Measurements from ENCODE around the gene OXLD1. TPM values are rescaled to one million over a fixed set of nuclear protein-coding genes. Genes with fewer than 3 reads are reported as not detected.

The OXLD1 gene
- total RNA-seq, 1 experiment from 2014 or later: 75.9 TPM

DNA sequence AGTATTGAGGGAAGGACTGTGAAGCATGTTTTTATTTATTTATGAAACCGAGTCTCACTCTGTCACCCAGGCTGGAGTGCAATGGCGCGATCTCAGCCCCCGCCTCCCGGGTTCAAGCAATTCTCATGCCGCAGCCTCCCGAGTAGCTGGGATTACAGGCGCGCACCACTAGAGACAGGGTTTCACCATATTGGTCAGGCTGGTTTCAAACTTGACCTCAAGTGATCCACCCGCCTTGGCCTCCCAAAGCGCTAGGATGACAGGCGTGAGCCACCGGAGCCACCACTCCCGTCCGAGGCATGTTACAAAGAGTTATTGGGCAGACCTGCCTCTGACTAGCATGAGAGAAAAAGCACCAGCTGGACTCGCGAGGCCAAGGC, 39.8 kb upstream of the OXLD1 start:
- BruUV-seq (replicated peaks): no TSS peak
- intact Hi-C loops (cut with micrococcal nuclease): no loop called here
- Histone ChIP-seq H3K36me3 (ENCODE audit: control insufficient read depth in 1 of 2, insufficient read depth in 2 of 2, low read length in 2 of 2) (peaks cover 19 to 49% of the 10 kb centered on the region in 2 experiments; a peak in 3 of 4 replicates), H3K9ac (ENCODE audit: low read length) (no peak overlapping the region), H3K4me1 (ENCODE audit: control insufficient read depth in 1 of 2, insufficient read depth in 2 of 2, low read length in 2 of 2) (peaks cover 27 to 42% of the 10 kb centered on the region in 2 experiments), H3K9me2 (ENCODE audit: insufficient read depth) (no peaks in the 10 kb centered on the region), H3K4me3 (replicated peaks in 1 of 2; ENCODE audit: low read depth in 1 of 2, low read length in 2 of 2) (no peak overlapping the region), H3K27ac (ENCODE audit: low read depth, low read length) (no peak overlapping the region; the same call in 1 of the 2 replicates), H3K79me2 (ENCODE audit: insufficient read depth, low read length) (peaks cover 64% of the 10 kb centered on the region), H4K20me1 (ENCODE audit: insufficient read depth) (no peaks in the 10 kb centered on the region; the same call in 1 of the 2 replicates), H2AFZ (ENCODE audit: low read depth, low read length, poor library complexity, severe bottlenecking) (no peak overlapping the region), H3K27me3 (ENCODE audit: insufficient read depth, low read length) (no peaks in the 10 kb centered on the region), H3K9me3 (ENCODE audit: control insufficient read depth in 1 of 2, insufficient read depth in 1 of 2, low read depth in 1 of 2, low read length in 2 of 2) (no peaks in the 10 kb centered on the region), H3K4me2 (ENCODE audit: low read length) (no peak overlapping the region)
- ChIA-PET CTCF (no interaction called here), POLR2A (interaction anchor here (1.0 to 1.4 kb wide), 2 partner anchors 22 to 127 kb away, joined by 3 to 5 read pairs; partner anchors contain the start of genes ARL16, HGS and MCRIP1), RAD21 (ENCODE audit: low non-redundant PET in 1 of 2, low total read pairs in 2 of 2, uncharacterized antibody in 2 of 2, unreplicated experiment in 2 of 2) (no interaction called here)
- no peak for ATAC-seq
- TF ChIP-seq, protein P1, sequence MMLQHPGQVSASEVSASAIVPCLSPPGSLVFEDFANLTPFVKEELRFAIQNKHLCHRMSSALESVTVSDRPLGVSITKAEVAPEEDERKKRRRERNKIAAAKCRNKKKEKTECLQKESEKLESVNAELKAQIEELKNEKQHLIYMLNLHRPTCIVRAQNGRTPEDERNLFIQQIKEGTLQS (IDR thresholded peaks at IDR 0.05): no peak
- TF ChIP-seq, protein P2, sequence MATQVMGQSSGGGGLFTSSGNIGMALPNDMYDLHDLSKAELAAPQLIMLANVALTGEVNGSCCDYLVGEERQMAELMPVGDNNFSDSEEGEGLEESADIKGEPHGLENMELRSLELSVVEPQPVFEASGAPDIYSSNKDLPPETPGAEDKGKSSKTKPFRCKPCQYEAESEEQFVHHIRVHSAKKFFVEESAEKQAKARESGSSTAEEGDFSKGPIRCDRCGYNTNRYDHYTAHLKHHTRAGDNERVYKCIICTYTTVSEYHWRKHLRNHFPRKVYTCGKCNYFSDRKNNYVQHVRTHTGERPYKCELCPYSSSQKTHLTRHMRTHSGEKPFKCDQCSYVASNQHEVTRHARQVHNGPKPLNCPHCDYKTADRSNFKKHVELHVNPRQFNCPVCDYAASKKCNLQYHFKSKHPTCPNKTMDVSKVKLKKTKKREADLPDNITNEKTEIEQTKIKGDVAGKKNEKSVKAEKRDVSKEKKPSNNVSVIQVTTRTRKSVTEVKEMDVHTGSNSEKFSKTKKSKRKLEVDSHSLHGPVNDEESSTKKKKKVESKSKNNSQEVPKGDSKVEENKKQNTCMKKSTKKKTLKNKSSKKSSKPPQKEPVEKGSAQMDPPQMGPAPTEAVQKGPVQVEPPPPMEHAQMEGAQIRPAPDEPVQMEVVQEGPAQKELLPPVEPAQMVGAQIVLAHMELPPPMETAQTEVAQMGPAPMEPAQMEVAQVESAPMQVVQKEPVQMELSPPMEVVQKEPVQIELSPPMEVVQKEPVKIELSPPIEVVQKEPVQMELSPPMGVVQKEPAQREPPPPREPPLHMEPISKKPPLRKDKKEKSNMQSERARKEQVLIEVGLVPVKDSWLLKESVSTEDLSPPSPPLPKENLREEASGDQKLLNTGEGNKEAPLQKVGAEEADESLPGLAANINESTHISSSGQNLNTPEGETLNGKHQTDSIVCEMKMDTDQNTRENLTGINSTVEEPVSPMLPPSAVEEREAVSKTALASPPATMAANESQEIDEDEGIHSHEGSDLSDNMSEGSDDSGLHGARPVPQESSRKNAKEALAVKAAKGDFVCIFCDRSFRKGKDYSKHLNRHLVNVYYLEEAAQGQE (IDR thresholded peaks at IDR 0.05; ENCODE audit: low read depth): no peak
- TF ChIP-seq YY1 (IDR thresholded peaks at IDR 0.05; ENCODE audit: extremely low read depth, insufficient replicate concordance, low read depth, low read length) (no peak), POLR2A (IDR thresholded peaks at IDR 0.05; ENCODE audit: borderline replicate concordance, extremely low read depth, insufficient read depth, insufficient read length) (no peak), CBX3 (IDR thresholded peaks at IDR 0.05; ENCODE audit: low read depth) (no peak), SIN3A (IDR thresholded peaks at IDR 0.05; ENCODE audit: low read depth) (no peak), FOSL1 (IDR thresholded peaks at IDR 0.05; ENCODE audit: low read depth) (no peak), ZNF274 (IDR thresholded peaks at IDR 0.05; ENCODE audit: low read depth, low read length) (no peak), TCF7L2 (IDR thresholded peaks at IDR 0.05; ENCODE audit: borderline replicate concordance, extremely low read depth, insufficient read depth, insufficient read length) (no peak), EGR1 (IDR thresholded peaks at IDR 0.05; ENCODE audit: low read depth) (no peak), ZFX (IDR thresholded peaks at IDR 0.05) (no peak), EZH2 (IDR thresholded peaks at IDR 0.05) (no peak), CEBPB (IDR thresholded peaks at IDR 0.05; ENCODE audit: low read depth) (no peak), SRF (IDR thresholded peaks at IDR 0.05; ENCODE audit: low read depth) (no peak), RAD21 (IDR thresholded peaks at IDR 0.05; ENCODE audit: low read depth) (no peak), EZH2phosphoT487 (IDR thresholded peaks at IDR 0.05; ENCODE audit: borderline replicate concordance) (no peak), ELF1 (IDR thresholded peaks at IDR 0.05; ENCODE audit: borderline replicate concordance, low read depth) (no peak)
- TF ChIP-seq, protein P3, sequence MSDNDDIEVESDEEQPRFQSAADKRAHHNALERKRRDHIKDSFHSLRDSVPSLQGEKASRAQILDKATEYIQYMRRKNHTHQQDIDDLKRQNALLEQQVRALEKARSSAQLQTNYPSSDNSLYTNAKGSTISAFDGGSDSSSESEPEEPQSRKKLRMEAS (IDR thresholded peaks at IDR 0.05): no peak
- TF ChIP-seq, protein P4, sequence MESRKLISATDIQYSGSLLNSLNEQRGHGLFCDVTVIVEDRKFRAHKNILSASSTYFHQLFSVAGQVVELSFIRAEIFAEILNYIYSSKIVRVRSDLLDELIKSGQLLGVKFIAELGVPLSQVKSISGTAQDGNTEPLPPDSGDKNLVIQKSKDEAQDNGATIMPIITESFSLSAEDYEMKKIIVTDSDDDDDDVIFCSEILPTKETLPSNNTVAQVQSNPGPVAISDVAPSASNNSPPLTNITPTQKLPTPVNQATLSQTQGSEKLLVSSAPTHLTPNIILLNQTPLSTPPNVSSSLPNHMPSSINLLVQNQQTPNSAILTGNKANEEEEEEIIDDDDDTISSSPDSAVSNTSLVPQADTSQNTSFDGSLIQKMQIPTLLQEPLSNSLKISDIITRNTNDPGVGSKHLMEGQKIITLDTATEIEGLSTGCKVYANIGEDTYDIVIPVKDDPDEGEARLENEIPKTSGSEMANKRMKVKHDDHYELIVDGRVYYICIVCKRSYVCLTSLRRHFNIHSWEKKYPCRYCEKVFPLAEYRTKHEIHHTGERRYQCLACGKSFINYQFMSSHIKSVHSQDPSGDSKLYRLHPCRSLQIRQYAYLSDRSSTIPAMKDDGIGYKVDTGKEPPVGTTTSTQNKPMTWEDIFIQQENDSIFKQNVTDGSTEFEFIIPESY (IDR thresholded peaks at IDR 0.05; ENCODE audit: extremely low read depth, insufficient replicate concordance, low read length): no peak
- TF ChIP-seq, protein P5, sequence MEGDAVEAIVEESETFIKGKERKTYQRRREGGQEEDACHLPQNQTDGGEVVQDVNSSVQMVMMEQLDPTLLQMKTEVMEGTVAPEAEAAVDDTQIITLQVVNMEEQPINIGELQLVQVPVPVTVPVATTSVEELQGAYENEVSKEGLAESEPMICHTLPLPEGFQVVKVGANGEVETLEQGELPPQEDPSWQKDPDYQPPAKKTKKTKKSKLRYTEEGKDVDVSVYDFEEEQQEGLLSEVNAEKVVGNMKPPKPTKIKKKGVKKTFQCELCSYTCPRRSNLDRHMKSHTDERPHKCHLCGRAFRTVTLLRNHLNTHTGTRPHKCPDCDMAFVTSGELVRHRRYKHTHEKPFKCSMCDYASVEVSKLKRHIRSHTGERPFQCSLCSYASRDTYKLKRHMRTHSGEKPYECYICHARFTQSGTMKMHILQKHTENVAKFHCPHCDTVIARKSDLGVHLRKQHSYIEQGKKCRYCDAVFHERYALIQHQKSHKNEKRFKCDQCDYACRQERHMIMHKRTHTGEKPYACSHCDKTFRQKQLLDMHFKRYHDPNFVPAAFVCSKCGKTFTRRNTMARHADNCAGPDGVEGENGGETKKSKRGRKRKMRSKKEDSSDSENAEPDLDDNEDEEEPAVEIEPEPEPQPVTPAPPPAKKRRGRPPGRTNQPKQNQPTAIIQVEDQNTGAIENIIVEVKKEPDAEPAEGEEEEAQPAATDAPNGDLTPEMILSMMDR (IDR thresholded peaks at IDR 0.05 in 2 of 3, conservative IDR thresholded peaks at IDR 0.05 in 1 of 3; ENCODE audit: borderline replicate concordance in 1 of 3, insufficient read depth in 1 of 3, low read depth in 2 of 3, low read length in 2 of 3): no peak
- no peak for DNase-seq (ENCODE audit: low read depth, low spot score)

Data from HCT116 (cell line).